PC-3 (cell line): ENCODE measurements around the gene MSMO1.

ENCODE experiments used
- EZH2 ChIP-seq: fragments of 300-600 bp; sonication (generic); IDR thresholded peaks from one replicate; pipeline ENCODE4 v1.6.1; 2017; ENCODE audit warnings: antibody characterized with exemption, mild to moderate bottlenecking, low read length; ENCODE audit not compliant: unreplicated experiment
- TF ChIP-seq, protein P1 (sequence below): fragments of 300-600 bp; sonication (generic); conservative IDR thresholded peaks from 2 replicates; pipeline ENCODE4 v1.5.1; 2017; ENCODE audit warnings: antibody characterized with exemption, low read depth, mild to moderate bottlenecking, low read length

DNA sequence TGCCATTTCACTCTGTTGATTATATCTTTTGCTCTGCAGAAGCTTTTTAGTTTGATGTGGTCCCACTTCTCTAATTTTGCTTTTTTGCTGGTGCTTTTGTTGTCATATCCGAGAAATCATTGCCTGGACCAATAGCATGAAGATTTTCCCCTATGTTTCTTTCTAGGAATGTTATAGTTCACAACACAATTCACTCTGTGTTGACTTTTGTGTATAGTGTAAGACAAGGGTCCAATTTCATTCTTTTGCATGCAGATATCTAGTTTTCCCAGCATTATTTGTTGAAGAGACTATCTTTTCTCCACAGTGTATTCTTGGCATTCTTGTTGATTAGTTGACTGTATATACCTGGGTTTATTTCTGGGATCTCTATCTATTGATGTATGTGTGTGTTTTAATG is 43.1 kb downstream of the MSMO1 start:
- TF ChIP-seq, protein P1, sequence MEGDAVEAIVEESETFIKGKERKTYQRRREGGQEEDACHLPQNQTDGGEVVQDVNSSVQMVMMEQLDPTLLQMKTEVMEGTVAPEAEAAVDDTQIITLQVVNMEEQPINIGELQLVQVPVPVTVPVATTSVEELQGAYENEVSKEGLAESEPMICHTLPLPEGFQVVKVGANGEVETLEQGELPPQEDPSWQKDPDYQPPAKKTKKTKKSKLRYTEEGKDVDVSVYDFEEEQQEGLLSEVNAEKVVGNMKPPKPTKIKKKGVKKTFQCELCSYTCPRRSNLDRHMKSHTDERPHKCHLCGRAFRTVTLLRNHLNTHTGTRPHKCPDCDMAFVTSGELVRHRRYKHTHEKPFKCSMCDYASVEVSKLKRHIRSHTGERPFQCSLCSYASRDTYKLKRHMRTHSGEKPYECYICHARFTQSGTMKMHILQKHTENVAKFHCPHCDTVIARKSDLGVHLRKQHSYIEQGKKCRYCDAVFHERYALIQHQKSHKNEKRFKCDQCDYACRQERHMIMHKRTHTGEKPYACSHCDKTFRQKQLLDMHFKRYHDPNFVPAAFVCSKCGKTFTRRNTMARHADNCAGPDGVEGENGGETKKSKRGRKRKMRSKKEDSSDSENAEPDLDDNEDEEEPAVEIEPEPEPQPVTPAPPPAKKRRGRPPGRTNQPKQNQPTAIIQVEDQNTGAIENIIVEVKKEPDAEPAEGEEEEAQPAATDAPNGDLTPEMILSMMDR: no peak
- no peak for TF ChIP-seq EZH2
